Measurements from ENCODE around the gene SYT1. TPM values are rescaled to one million over a fixed set of nuclear protein-coding genes. Genes with fewer than 3 reads are reported as not detected.

Gene SYT1
- total and polyA plus RNA-seq, 2 of the 8 experiments (the other 6 are each of a cell fraction or from before 2014, with no cell fraction given), result 11.0 to 34.6 TPM

DNA sequence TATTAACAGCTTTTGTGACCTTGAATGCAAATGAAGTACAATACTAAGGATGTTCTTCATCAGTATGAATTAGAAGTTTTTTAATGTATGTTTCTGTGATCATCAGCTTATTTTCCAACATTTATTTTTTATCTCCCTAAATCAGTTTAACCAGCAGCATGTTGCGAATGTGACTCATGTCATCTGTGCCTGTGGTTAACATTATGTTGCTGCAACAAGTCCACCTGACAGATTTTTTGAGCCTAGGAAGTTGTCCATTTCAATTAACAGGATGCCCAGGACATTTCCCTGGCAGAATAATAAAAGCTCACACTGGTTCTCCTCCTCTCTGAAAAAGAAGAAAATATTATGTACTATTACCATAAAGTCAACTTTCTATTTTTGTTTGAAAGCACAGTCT lies 155.5 kb downstream of the SYT1 start:
- Histone ChIP-seq H3K27ac (ENCODE audit: low read depth, low read length) (no peak overlapping the region), H3K14ac (ENCODE audit: insufficient read length) (no peak overlapping the region), H2BK120ac (replicated peaks; ENCODE audit: low read depth, low read length) (no peak overlapping the region), H2AK5ac (ENCODE audit: low read depth, low read length) (no peak overlapping the region), H3K36me3 (ENCODE audit: control insufficient read depth in 2 of 4, insufficient read depth in 4 of 4, low read length in 3 of 4) (no peaks in the 10 kb centered on the region), H4K20me1 (replicated peaks in 1 of 2; ENCODE audit: control insufficient read depth in 1 of 2, insufficient read depth in 2 of 2, low read length in 2 of 2) (no peaks in the 10 kb centered on the region), H3K27me3 (replicated peaks in 1 of 4; ENCODE audit: control insufficient read depth in 3 of 4, extremely low read depth in 1 of 4, insufficient read depth in 3 of 4, low read length in 3 of 4) (no peaks in the 10 kb centered on the region), H4K5ac (ENCODE audit: insufficient read length, low read depth, low read length) (no peak overlapping the region), H3K79me1 (ENCODE audit: low read depth, low read length) (no peaks in the 10 kb centered on the region), H2BK15ac (ENCODE audit: low read length) (no peak overlapping the region), H4K8ac (ENCODE audit: extremely low read depth, insufficient read depth, low read length) (no peak overlapping the region), H3K9me3 (ENCODE audit: insufficient read depth in 2 of 2, low read depth in 1 of 2, low read length in 1 of 2) (no peaks in the 10 kb centered on the region), H3K56ac (replicated peaks; ENCODE audit: insufficient read length, low read depth, low read length) (no peak overlapping the region), H3K4me3 (ENCODE audit: extremely low read depth in 1 of 4, insufficient read depth in 2 of 4, low read depth in 3 of 4, low read length in 4 of 4) (no peak overlapping the region), H3K23me2 (ENCODE audit: low read depth, low read length) (no peaks in the 10 kb centered on the region), H2AFZ (ENCODE audit: low read length) (no peak overlapping the region), H3K9ac (replicated peaks in 1 of 4; ENCODE audit: extremely low read depth in 1 of 4, low read depth in 3 of 4, low read length in 3 of 4) (no peak overlapping the region), H3K4me2 (ENCODE audit: insufficient read depth in 1 of 2, low read depth in 2 of 2, low read length in 2 of 2) (no peak overlapping the region), H3K4me1 (replicated peaks in 1 of 4; ENCODE audit: control insufficient read depth in 3 of 4, insufficient read depth in 4 of 4, low read length in 3 of 4) (no peaks in the 10 kb centered on the region), H3K18ac (ENCODE audit: extremely low read depth, low read length) (no peak overlapping the region), H4K91ac (replicated peaks; ENCODE audit: insufficient read length, low read length) (no peak overlapping the region), H3K23ac (ENCODE audit: insufficient read length) (no peak overlapping the region), H2BK12ac (ENCODE audit: low read depth, low read length) (no peak overlapping the region), H2BK5ac (ENCODE audit: low read depth, low read length) (no peak overlapping the region), H3K4ac (replicated peaks; ENCODE audit: insufficient read length, low read depth, low read length) (no peak overlapping the region), H2BK20ac (ENCODE audit: low read length) (no peak overlapping the region), H3K79me2 (ENCODE audit: control insufficient read depth in 1 of 2, insufficient read depth in 2 of 2, low read length in 2 of 2) (no peaks in the 10 kb centered on the region)
- 93% methylated on average over 1 of the region's 1 CpG; no CpG with 5 or more reads in 1 of the 2 experiments for WGBS, 2 experiments (ENCODE audit: extremely low coverage in 1 of 2, insufficient coverage in 1 of 2, insufficient read length in 1 of 2, insufficient replicate concordance in 2 of 2, low coverage in 1 of 2, low lambda C conversion rate in 2 of 2, missing lambda C conversion rate in 1 of 2)
- ChIA-PET CTCF (ENCODE audit: partially characterized antibody) (interaction anchor here (0.8 kb wide), 1 partner anchor 100 kb away, joined by 4 read pairs; no protein-coding TSS in a partner anchor), POLR2A (ENCODE audit: partially characterized antibody) (no interaction called here)
- DNase-seq (ENCODE audit: low read depth in 1 of 2, low spot score in 2 of 2), result no peak
- no peak for FAIRE-seq
- TF ChIP-seq, protein P1, sequence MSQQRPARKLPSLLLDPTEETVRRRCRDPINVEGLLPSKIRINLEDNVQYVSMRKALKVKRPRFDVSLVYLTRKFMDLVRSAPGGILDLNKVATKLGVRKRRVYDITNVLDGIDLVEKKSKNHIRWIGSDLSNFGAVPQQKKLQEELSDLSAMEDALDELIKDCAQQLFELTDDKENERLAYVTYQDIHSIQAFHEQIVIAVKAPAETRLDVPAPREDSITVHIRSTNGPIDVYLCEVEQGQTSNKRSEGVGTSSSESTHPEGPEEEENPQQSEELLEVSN (IDR thresholded peaks at IDR 0.05), result no peak
- TF ChIP-seq POLR2A (IDR thresholded peaks at IDR 0.05; ENCODE audit: control extremely low read depth in 1 of 2, low read depth in 2 of 2, low read length in 2 of 2) (no peak), BRCA1 (IDR thresholded peaks at IDR 0.05; ENCODE audit: low read depth, low read length) (no peak), CHD2 (IDR thresholded peaks at IDR 0.05; ENCODE audit: low read length) (no peak), NANOG (IDR thresholded peaks at IDR 0.05; ENCODE audit: insufficient read depth, low read depth, low read length, poor library complexity, severe bottlenecking) (no peak), PHF8 (conservative IDR thresholded peaks at IDR 0.05; ENCODE audit: low read depth, low read length) (no peak), CHD1 (IDR thresholded peaks at IDR 0.05; ENCODE audit: low read depth, low read length) (no peak), ASH2L (IDR thresholded peaks at IDR 0.05; ENCODE audit: low read length) (no peak), SIN3A (conservative IDR thresholded peaks at IDR 0.05 in 1 of 2, IDR thresholded peaks at IDR 0.05 in 1 of 2; ENCODE audit: low read depth in 1 of 2, low read length in 2 of 2) (no peak), TCF12 (IDR thresholded peaks at IDR 0.05; ENCODE audit: low read depth, low read length) (no peak), HDAC2 (IDR thresholded peaks at IDR 0.05; ENCODE audit: borderline replicate concordance in 1 of 2, low read depth in 2 of 2, low read length in 2 of 2) (no peak), EP300 (IDR thresholded peaks at IDR 0.05; ENCODE audit: borderline replicate concordance in 1 of 2, low read depth in 2 of 2, low read length in 2 of 2) (no peak), SP4 (IDR thresholded peaks at IDR 0.05; ENCODE audit: low read length) (no peak), SAP30 (IDR thresholded peaks at IDR 0.05; ENCODE audit: insufficient read depth, insufficient replicate concordance, low read length) (no peak)

Data from H1 (cell line).